ENCODE results near the gene XXYLT1. TPM values are rescaled to one million over a fixed set of nuclear protein-coding genes. Genes with fewer than 3 reads are reported as not detected.

XXYLT1 gene
- total RNA-seq, 1 experiment from 2014 or later, result 25.5 TPM

DNA sequence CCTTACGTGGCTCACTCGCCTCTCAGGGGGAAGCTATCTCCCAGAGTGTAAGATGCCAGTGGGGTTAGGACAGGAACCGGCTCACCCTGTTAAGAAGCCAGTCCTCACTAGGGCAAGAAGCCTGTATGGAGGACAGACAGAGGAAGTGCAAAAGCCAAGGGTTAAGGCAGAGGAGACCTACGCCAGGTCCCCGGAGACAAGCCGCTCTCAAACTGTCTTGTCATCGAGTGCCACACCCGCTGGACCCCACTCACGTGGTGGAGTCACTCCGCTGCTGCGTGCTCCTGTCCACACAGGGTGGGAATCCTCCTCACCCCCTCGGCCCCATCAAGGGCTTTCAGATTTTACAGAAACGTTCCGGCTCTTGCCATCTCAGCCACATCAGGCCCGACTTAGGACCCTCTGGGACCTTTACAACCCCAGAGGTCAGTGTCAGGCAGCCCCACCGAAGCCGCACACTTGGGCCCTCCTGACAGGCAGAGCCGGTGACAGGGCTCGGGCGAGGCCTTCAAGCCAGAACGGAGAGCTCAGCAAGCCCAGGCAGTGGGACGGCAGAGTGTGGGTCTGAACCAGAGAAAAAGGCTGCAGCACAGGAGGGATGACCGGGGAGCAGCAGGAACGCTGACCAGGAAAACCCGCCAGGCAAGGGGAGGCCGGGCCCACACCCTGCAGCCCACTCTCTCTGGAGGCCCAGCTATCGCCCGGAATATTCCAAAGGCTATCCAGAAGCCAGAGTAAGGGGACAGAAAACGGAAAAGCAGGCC is 61.7 kb downstream of the XXYLT1 start:
- Histone ChIP-seq H3K4me2 (ENCODE audit: low read length) (no peak overlapping the region), H3K9me3 (ENCODE audit: low read length) (no peaks in the 10 kb centered on the region), H3K4me3 (ENCODE audit: low read length) (no peak overlapping the region), H3K4me1 (ENCODE audit: insufficient read depth, low read length) (no peaks in the 10 kb centered on the region), H3F3A (ENCODE audit: low read length, unreplicated experiment) (no peaks in the 10 kb centered on the region), H2AFZ (ENCODE audit: low read length) (no peak overlapping the region), H3K36me3 (ENCODE audit: low read depth, low read length) (no peaks in the 10 kb centered on the region), H3K27ac (ENCODE audit: low read length) (no peak overlapping the region), H4K20me1 (ENCODE audit: low read length) (no peaks in the 10 kb centered on the region), H3K9me2 (replicated peaks; ENCODE audit: low read length) (no peaks in the 10 kb centered on the region), H3K9ac (ENCODE audit: low read length) (no peak overlapping the region), H3K79me2 (ENCODE audit: low read length) (peaks cover 5% of the 10 kb centered on the region; the same call in 1 of the 2 replicates), H3K27me3 (ENCODE audit: low read length) (no peaks in the 10 kb centered on the region)
- intact Hi-C loops (cut with micrococcal nuclease), result no loop called here
- ChIA-PET POLR2A (ENCODE audit: unreplicated experiment) (no interaction called here), CTCF (no interaction called here)
- ATAC-seq (no peak), DNase-seq (no peak)
- no TSS peak for BruUV-seq (replicated peaks)
- TF ChIP-seq, protein P1, sequence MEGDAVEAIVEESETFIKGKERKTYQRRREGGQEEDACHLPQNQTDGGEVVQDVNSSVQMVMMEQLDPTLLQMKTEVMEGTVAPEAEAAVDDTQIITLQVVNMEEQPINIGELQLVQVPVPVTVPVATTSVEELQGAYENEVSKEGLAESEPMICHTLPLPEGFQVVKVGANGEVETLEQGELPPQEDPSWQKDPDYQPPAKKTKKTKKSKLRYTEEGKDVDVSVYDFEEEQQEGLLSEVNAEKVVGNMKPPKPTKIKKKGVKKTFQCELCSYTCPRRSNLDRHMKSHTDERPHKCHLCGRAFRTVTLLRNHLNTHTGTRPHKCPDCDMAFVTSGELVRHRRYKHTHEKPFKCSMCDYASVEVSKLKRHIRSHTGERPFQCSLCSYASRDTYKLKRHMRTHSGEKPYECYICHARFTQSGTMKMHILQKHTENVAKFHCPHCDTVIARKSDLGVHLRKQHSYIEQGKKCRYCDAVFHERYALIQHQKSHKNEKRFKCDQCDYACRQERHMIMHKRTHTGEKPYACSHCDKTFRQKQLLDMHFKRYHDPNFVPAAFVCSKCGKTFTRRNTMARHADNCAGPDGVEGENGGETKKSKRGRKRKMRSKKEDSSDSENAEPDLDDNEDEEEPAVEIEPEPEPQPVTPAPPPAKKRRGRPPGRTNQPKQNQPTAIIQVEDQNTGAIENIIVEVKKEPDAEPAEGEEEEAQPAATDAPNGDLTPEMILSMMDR (conservative IDR thresholded peaks at IDR 0.05; ENCODE audit: low read depth, low read length), result no peak
- TF ChIP-seq EZH2phosphoT487 (IDR thresholded peaks at IDR 0.05; ENCODE audit: borderline replicate concordance, low read length), result no peak
- no peak for TF ChIP-seq EZH2 (IDR thresholded peaks at IDR 0.05; ENCODE audit: low read length, unreplicated experiment)

DNA sequence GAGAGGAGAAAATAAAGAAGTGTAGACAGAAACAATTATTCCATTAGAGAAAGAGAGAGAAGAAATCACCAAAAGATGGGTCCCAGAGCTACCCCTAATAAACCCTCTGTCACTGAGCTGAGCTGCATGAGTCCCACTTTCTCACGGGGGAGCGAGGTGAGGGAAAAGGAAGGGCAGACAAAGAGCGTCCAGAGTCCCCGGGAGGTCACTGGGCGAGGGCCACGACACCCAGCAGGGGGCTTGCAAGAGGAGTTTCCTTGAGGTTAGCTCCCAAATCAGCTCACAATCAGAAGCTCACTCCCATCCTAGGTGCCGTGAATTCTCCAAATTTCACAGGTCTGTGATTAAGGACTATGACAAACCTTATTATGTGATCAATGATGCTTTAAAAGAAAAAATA is 62.3 kb downstream of the XXYLT1 start:
- Histone ChIP-seq H3K9me3 (ENCODE audit: low read length) (no peaks in the 10 kb centered on the region), H3K9me2 (replicated peaks; ENCODE audit: low read length) (no peaks in the 10 kb centered on the region), H3K36me3 (ENCODE audit: low read depth, low read length) (no peaks in the 10 kb centered on the region), H3K27ac (ENCODE audit: low read length) (no peak overlapping the region), H3K4me3 (ENCODE audit: low read length) (no peak overlapping the region), H3F3A (ENCODE audit: low read length, unreplicated experiment) (no peaks in the 10 kb centered on the region), H3K79me2 (ENCODE audit: low read length) (0 out of 2 replicates have a peak, but pooled peaks cover 4% of the 10 kb centered on the region), H3K4me1 (ENCODE audit: insufficient read depth, low read length) (no peaks in the 10 kb centered on the region), H2AFZ (ENCODE audit: low read length) (no peak overlapping the region), H3K4me2 (ENCODE audit: low read length) (no peak overlapping the region), H3K27me3 (ENCODE audit: low read length) (no peaks in the 10 kb centered on the region), H3K9ac (ENCODE audit: low read length) (no peak overlapping the region), H4K20me1 (ENCODE audit: low read length) (no peaks in the 10 kb centered on the region)
- ChIA-PET POLR2A (ENCODE audit: unreplicated experiment) (no interaction called here), CTCF (no interaction called here)
- DNase-seq (no peak), ATAC-seq (no peak)
- TF ChIP-seq, protein P1 (conservative IDR thresholded peaks at IDR 0.05; ENCODE audit: low read depth, low read length), result no peak
- no TSS peak for BruUV-seq (replicated peaks)
- intact Hi-C loops (cut with micrococcal nuclease), result no loop called here

DNA sequence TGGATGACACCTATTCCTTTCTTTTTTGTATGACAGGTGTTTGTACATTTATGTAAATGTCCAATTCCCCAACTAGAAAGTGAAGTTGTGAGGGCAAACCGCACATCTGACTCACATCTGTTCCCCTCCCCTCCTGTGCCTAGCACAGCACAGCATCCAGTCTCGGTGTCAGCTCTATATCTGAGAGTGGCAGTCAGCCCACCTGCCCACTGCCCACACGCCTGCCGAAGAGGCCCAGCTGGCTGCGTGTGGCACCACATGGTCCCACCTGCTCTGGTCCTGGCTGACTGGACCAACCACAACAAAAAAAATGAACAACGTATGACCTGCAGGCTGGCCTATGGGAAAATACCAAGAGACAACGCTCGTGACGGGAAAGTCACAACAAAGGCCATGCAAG is 62.8 kb downstream of the XXYLT1 start:
- H3K27me3 ChIP-seq (ENCODE audit: low read length), result no peaks in the 10 kb centered on the region
- ChIA-PET CTCF (no interaction called here), POLR2A (ENCODE audit: unreplicated experiment) (no interaction called here)
- H3F3A ChIP-seq (ENCODE audit: low read length, unreplicated experiment), result no peaks in the 10 kb centered on the region
- H3K9ac ChIP-seq (ENCODE audit: low read length), result no peak overlapping the region
- H3K36me3 ChIP-seq (ENCODE audit: low read depth, low read length), result no peaks in the 10 kb centered on the region
- H4K20me1 ChIP-seq (ENCODE audit: low read length), result no peaks in the 10 kb centered on the region
- H3K4me3 ChIP-seq (ENCODE audit: low read length), result no peak overlapping the region
- H3K27ac ChIP-seq (ENCODE audit: low read length), result no peak overlapping the region
- no peak for DNase-seq
- H3K4me2 ChIP-seq (ENCODE audit: low read length), result no peak overlapping the region
- no peaks in the 10 kb centered on the region for H3K9me3 ChIP-seq (ENCODE audit: low read length)
- H3K9me2 ChIP-seq (replicated peaks; ENCODE audit: low read length), result no peaks in the 10 kb centered on the region
- 0 out of 2 replicates have a peak, but pooled peaks cover 4% of the 10 kb centered on the region for H3K79me2 ChIP-seq (ENCODE audit: low read length)
- no peaks in the 10 kb centered on the region for H3K4me1 ChIP-seq (ENCODE audit: insufficient read depth, low read length)
- no peak overlapping the region for H2AFZ ChIP-seq (ENCODE audit: low read length)
- no peak for ATAC-seq
- TF ChIP-seq EZH2phosphoT487 (IDR thresholded peaks at IDR 0.05; ENCODE audit: borderline replicate concordance, low read length) (no peak), EZH2 (IDR thresholded peaks at IDR 0.05; ENCODE audit: low read length, unreplicated experiment) (no peak)
- TF ChIP-seq, protein P1 (conservative IDR thresholded peaks at IDR 0.05; ENCODE audit: low read depth, low read length), result no peak
- BruUV-seq (replicated peaks), result no TSS peak
- intact Hi-C loops (cut with micrococcal nuclease), result no loop called here
